ENCODE data around the gene ADORA1. TPM values are rescaled to one million over a fixed set of nuclear protein-coding genes. Genes with fewer than 3 reads are reported as not detected.

The ADORA1 gene
- polyA plus RNA-seq, 1 of the 3 experiments (the other 2 are of a cell fraction) = 4.8 TPM

- CTCF ChIA-PET = interaction anchor here (0.8 to 3.2 kb wide), 9 partner anchors 17 to 241 kb away, joined by 3 to 10 read pairs (median 4); no protein-coding TSS in a partner anchor
- no peaks in the 10 kb centered on the region for H4K20me1 ChIP-seq (ENCODE audit: insufficient read depth)
Observed at GRCh38 chr1:203098914-203099520, 28.5 kb upstream of the ADORA1 start.

GRCh38 chr1:203099805-203100515 is 27.6 kb upstream of the ADORA1 start:
- H3K4me1 ChIP-seq (ENCODE audit: control insufficient read depth in 1 of 2, insufficient read depth in 2 of 2, low read depth in 1 of 2, low read length in 1 of 2) = no peaks in the 10 kb centered on the region; a peak in 1 of 4 replicates
- H3K9ac ChIP-seq = no peak overlapping the region
- no peaks in the 10 kb centered on the region; the same call in 1 of the 2 replicates for H3K27me3 ChIP-seq (ENCODE audit: insufficient read depth)
- POLR2A ChIA-PET = no interaction called here
- no peak overlapping the region for H3K4me3 ChIP-seq (ENCODE audit: low read depth in 2 of 2, low read length in 1 of 2)
- H3K27ac ChIP-seq (ENCODE audit: low read depth in 2 of 2, low read length in 1 of 2) = no peak overlapping the region
- H3K36me3 ChIP-seq (replicated peaks in 1 of 2; ENCODE audit: control insufficient read depth in 1 of 2, insufficient read depth in 2 of 2, low read length in 1 of 2) = peaks cover 0 to 5% of the 10 kb centered on the region in 2 experiments
- no peak overlapping the region for H3K4me2 ChIP-seq
- CTCF ChIA-PET = interaction anchor here (0.7 to 4.4 kb wide), 7 partner anchors 18 to 167 kb away, joined by 3 to 28 read pairs (median 4); no protein-coding TSS in a partner anchor
- no peaks in the 10 kb centered on the region for H3K9me2 ChIP-seq
- DNase-seq = no peak
- no peaks in the 10 kb centered on the region for H4K20me1 ChIP-seq (ENCODE audit: insufficient read depth)
- no peaks in the 10 kb centered on the region for H3K79me2 ChIP-seq (ENCODE audit: insufficient read depth)
- H2AFZ ChIP-seq (ENCODE audit: low read depth) = no peak overlapping the region
- H3K9me3 ChIP-seq = peaks cover 9% of the 10 kb centered on the region; the same call in 1 of the 2 replicates
- no peaks in the 10 kb centered on the region for H3F3A ChIP-seq (replicated peaks; ENCODE audit: insufficient read depth)
- WGBS (ENCODE audit: low lambda C conversion rate) = 75% methylated on average over 6 of the region's 7 CpGs
- no peak for TF ChIP-seq RFX5 (IDR thresholded peaks at IDR 0.05; ENCODE audit: low read length)
- TF ChIP-seq NFIC (IDR thresholded peaks at IDR 0.05; ENCODE audit: borderline replicate concordance) = no peak
- TF ChIP-seq GATA2 (CRISPR knock-in tag; IDR thresholded peaks at IDR 0.05) = no peak
- no peak for TF ChIP-seq RAD21 (IDR thresholded peaks at IDR 0.05; ENCODE audit: low read length)
- no peak for TF ChIP-seq REST (IDR thresholded peaks at IDR 0.05; ENCODE audit: low read depth, low read length)
- TF ChIP-seq RCOR1 (IDR thresholded peaks at IDR 0.05; ENCODE audit: low read length) = no peak
- TF ChIP-seq IRF3 (IDR thresholded peaks at IDR 0.05; ENCODE audit: low read depth, low read length) = no peak
- no peak for TF ChIP-seq USF1 (IDR thresholded peaks at IDR 0.05; ENCODE audit: borderline replicate concordance, low read depth)

More at GRCh38 chr1:203098914-203099520, 28.5 kb upstream of the ADORA1 start:
- no peak overlapping the region for H3K4me3 ChIP-seq (ENCODE audit: low read depth in 2 of 2, low read length in 1 of 2)
- H3K4me1 ChIP-seq (ENCODE audit: control insufficient read depth in 1 of 2, insufficient read depth in 2 of 2, low read depth in 1 of 2, low read length in 1 of 2) = no peaks in the 10 kb centered on the region; a peak in 1 of 4 replicates
- H3K79me2 ChIP-seq (ENCODE audit: insufficient read depth) = no peaks in the 10 kb centered on the region
- H3K36me3 ChIP-seq (replicated peaks in 1 of 2; ENCODE audit: control insufficient read depth in 1 of 2, insufficient read depth in 2 of 2, low read length in 1 of 2) = no peaks in the 10 kb centered on the region
- POLR2A ChIA-PET = no interaction called here
- peaks cover 13% of the 10 kb centered on the region; the same call in 1 of the 2 replicates for H3K9me3 ChIP-seq
- no peaks in the 10 kb centered on the region; the same call in 1 of the 2 replicates for H3K27me3 ChIP-seq (ENCODE audit: insufficient read depth)
- H3K27ac ChIP-seq (ENCODE audit: low read depth in 2 of 2, low read length in 1 of 2) = no peak overlapping the region
- H3F3A ChIP-seq (replicated peaks; ENCODE audit: insufficient read depth) = no peaks in the 10 kb centered on the region
- no peak overlapping the region for H2AFZ ChIP-seq (ENCODE audit: low read depth)
- no peaks in the 10 kb centered on the region for H3K9me2 ChIP-seq
- TF ChIP-seq NFIC (IDR thresholded peaks at IDR 0.05; ENCODE audit: borderline replicate concordance) (no peak), YY1 (IDR thresholded peaks at IDR 0.05; ENCODE audit: low read depth) (no peak), SIN3A (IDR thresholded peaks at IDR 0.05; ENCODE audit: borderline replicate concordance, low read depth, low read length) (no peak), IRF3 (IDR thresholded peaks at IDR 0.05; ENCODE audit: low read depth, low read length) (no peak), SMC3 (IDR thresholded peaks at IDR 0.05; ENCODE audit: low read depth, low read length) (no peak), MXI1 (IDR thresholded peaks at IDR 0.05; ENCODE audit: low read depth, low read length) (no peak), RAD21 (IDR thresholded peaks at IDR 0.05; ENCODE audit: low read length) (no peak), USF1 (IDR thresholded peaks at IDR 0.05; ENCODE audit: borderline replicate concordance, low read depth) (no peak), NRF1 (IDR thresholded peaks at IDR 0.05; ENCODE audit: low read depth, low read length) (no peak), CHD2 (IDR thresholded peaks at IDR 0.05; ENCODE audit: low read length, partially characterized antibody) (no peak), RCOR1 (IDR thresholded peaks at IDR 0.05; ENCODE audit: low read length) (no peak), RFX5 (IDR thresholded peaks at IDR 0.05; ENCODE audit: low read length) (no peak), EP300 (IDR thresholded peaks at IDR 0.05; ENCODE audit: borderline replicate concordance in 1 of 2, low read depth in 1 of 2, low read length in 1 of 2) (no peak), GABPA (IDR thresholded peaks at IDR 0.05; ENCODE audit: low read depth) (no peak)
- no peak overlapping the region for H3K9ac ChIP-seq
- DNase-seq = no peak
- no peak overlapping the region for H3K4me2 ChIP-seq
- 50% methylated on average over 8 of the region's 8 CpGs for WGBS (ENCODE audit: low lambda C conversion rate)

Measured in SK-N-SH (cell line).